ENCODE results near the gene SLC39A7.

SLC39A7 gene

GRCh38 chr6:33170176-33171015 lies 30.3 kb upstream of the SLC39A7 start:
- DNase-seq: no peak

DNA sequence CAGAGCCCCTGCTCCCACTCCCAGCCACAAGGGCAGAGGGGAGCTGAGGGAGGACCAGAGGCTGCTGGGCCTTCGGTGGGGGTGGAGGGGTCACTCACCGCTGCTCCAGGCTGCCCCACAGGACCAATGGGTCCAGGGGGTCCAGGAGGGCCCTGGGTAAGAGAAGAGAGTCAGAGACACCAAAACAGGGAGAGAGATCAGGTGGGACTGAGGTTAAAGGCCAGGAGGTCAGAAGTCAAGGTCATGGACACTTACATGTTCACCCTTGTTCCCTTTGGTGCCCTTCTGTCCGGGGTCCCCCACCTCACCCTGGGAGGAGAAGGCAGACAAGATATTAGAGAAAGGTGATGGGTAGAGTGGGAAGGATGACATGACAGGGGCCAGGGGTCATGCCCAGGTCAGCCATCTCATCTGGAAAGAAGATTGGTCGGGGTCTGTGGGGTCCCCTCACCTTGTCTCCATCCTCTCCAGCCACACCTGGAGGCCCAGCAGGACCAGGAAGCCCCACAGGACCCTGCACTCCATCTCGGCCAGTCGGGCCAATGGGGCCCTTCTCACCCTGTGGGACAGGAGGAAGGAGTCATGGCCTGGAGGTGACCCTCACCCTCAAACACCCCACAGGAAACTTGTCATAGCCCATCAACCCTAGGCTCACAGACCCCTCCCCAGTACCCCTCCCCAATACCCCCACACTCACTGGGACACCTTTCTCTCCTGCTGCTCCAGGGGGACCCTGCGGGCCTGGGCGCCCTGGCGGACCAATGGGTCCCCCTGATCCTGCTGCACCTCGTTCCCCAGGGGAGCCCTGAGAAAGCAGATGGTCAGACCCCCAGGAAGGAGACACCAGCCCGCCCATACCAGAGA lies 29.4 kb upstream of the SLC39A7 start:
- no peak for DNase-seq

- no peak for DNase-seq
These were observed 28.6 kb upstream of the SLC39A7 start for GRCh38 chr6:33171880-33172687.

DNA sequence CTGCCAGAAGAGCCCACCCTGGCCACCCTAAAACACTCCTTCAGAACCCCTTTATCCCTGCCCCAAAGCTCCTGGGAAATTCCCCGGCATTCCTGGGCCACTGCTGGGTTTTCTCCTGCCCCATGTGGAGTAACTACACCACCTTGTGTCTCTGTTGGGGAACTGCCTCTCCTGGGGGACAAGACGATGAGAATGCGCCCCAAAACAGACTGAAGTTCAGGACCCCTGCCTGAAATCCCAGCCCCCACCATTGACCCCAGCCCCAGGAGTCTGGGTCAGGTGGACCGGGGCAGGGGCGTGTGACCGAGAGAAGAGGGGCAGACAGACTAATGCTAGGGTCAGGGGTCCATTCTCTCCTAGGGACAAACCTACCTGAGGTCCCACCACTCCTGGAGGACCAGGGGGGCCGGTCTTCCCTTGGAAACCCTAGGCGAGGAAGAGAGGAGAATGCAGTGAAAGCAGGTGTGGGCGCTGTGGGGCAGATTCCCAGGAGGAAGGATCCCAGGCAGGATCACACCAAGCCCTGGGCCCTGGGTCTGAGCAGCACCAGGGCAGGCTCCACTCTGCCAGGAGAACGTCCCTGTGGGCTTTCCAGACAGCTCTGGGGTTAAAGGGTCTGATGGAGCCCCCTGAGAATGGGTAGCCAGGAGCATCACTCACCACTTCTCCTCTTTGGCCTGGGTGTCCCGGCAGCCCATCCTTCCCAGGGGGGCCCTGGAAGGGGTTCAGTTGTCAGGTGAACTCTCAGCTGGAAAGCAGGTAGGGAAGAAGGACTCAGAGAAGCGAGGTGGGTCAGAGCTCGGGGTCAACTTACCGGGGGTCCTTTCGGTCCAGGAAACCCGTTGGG lies 27.8 kb upstream of the SLC39A7 start:
- no peak for DNase-seq

- DNase-seq: no peak
These were observed 27.0 kb upstream of the SLC39A7 start for GRCh38 chr6:33173535-33174180.

GRCh38 chr6:33174784-33175183 lies 25.9 kb upstream of the SLC39A7 start:
- DNase-seq: no peak

GRCh38 chr6:33175436-33176069 lies 25.1 kb upstream of the SLC39A7 start:
- no peak for DNase-seq

DNA sequence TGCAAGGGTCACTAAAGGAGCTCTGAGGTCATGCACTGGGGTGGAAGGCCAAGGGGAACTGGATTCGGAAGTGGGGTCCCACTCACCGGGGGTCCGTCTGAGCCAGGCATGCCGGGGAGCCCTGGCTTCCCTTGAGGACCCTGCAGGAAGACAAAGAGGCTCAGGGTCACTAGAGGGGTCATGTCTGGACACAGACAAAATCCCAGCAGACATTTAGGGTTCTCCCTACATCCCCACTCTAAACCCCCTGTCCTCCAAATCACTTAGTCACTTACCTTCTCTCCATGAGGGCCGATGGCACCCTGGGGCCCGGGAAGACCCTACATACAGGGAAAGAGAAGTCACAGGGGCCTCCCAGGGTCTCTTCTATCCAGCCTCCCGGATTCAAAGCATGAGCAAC lies 23.8 kb upstream of the SLC39A7 start:
- no peak for DNase-seq

DNA sequence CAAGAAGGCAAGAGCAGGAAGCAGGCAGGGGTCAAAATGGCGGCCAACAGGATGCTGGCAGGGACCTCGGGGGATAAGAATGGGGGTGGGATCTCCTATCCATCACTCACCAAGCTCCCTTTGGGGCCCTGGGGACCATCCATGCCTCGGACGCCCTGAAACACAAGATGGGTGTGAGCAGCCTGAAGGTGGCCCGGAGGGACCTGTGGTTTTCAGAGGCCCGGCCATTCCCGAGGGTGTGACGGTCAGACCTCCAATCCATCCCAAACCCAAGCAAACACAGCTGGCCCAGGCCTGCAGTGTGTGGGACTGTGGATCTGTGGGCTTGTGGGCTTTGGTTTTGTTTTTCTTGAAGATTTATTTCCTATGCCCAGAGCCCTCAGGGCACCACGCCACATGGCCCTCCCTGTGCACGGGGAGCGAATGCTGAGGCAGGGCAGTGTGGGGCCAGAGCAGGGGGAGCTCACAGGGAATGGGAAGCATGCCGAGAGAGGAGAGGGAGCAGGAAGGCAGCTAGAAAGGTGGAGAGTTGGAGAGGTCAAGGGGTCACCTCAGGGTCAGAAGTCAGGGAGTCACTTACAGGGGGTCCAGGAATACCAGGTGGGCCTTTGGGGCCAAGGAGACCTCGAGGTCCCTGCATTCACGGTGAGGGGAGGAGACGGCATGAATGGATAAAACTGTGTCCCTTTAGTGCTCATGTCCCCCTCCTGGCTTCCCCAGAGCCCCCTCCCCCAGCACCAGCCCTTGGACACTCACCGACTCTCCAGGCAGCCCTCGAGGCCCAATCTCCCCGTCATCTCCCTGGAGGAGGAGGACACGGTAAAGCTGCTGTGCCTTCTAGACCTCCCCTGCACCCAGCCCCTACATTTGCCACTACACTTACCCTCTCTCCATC lies 22.9 kb upstream of the SLC39A7 start:
- DNase-seq: no peak

GRCh38 chr6:33178755-33179475 lies 21.8 kb upstream of the SLC39A7 start:
- no peak for DNase-seq

DNA sequence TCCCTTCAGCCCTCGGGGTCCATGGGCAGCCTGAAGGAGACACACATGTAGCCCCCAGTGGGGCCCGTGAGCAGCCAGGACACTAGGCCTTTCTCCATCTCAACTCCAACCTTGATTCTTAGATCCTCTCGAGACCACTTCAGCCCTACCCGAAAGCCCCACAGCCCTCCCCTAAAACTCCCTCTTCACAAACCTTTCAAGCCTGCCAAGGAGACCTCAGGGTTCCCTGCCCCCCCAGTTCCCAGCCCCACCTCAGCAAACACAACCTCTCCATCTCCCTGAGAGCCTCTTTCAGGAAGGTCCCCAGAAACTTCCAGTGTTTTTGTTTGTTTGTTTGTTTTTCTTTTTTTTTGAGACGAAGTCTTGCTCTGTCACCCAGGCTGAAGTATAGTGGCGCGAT lies 19.5 kb upstream of the SLC39A7 start:
- DNase-seq: no peak

GRCh38 chr6:33183071-33183683 lies 17.5 kb upstream of the SLC39A7 start:
- DNase-seq: no peak

GRCh38 chr6:33185190-33185589 lies 15.5 kb upstream of the SLC39A7 start:
- no peak for DNase-seq

- DNase-seq: no peak
These were observed 14.9 kb upstream of the SLC39A7 start for GRCh38 chr6:33185654-33186187.

DNA sequence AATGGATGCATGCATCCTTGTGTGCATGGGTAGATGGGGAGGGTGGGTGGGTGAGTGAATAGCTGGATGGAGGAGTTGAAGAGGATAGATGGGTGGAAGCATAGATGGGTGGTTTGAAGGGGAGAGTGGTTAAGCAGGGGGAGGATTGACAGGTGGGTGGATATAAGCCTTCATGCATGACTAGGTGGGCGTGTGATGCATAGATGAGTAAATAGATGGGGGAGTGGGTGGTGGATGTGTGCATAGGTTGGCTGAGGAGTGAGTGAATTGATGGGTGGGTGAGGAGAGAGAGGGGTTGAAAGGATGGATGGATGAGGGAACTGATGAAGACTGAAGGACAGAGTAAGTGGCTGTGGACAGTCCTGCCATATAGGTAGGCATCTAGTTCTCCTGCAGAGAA lies 12.9 kb upstream of the SLC39A7 start:
- no peak for DNase-seq

GRCh38 chr6:33189164-33189563 lies 11.5 kb upstream of the SLC39A7 start:
- DNase-seq: no peak

GRCh38 chr6:33189625-33190448 lies 10.8 kb upstream of the SLC39A7 start:
- no peak for DNase-seq

Data from T1000 (cell line).